Stimulated activated CD4-positive, alpha-beta T cell treated with anti-CD3 and anti-CD28 coated beads, Interleukin-1b, Interleukin-23, amount 100 ng/mL, for 48 hours (primary cell): ENCODE results near the gene HACD2.

Experiments
- DNase-seq: peaks from one replicate; pipeline ENCODE4 v3.0.0-alpha.2; 2020

The HACD2 gene

DNA sequence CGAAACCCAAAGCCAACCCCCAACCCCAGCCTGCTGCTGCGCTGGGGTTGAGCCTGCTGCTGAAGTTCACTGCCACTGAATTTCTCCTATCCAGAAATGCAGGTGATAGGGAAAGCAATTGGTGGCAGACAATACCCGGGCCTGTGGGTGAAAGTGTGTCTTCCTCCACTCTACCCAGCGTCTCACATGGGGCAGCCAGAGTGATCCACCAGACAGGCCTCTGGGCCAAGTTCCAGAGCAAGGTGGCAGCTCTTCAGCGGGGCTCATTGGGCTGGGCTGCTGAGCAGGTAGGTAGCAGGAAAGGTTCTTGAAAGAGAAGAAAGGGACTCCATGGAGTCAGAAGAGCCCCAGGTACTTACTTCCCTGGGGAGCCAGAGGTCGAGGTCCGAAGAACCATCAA lies 141.9 kb downstream of the HACD2 start:
- no peak for DNase-seq

DNA sequence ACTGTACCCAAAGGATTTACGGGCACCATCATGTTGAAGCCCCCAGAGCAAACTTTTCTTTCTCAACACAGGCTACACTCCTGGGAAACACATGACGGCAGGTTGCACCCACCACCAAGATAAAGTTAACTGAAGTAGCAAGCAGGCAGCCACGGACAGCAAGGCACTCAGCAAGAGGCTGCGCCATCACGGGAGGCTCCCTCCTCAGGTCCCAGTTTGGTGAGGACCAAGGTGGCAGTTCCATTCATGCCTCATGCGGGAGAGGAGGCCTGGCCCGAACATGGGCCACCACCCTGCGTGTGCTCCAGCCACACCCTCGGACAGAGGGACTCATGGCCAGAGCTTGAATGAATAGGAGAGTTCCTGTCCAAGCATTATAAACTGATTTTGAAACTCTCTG lies 142.7 kb downstream of the HACD2 start:
- no peak for DNase-seq
